Endometrial microvascular endothelial cells (primary cell): ENCODE measurements around the gene ABCB11. TPM values are rescaled to one million over a fixed set of nuclear protein-coding genes. Genes with fewer than 3 reads are reported as not detected.
"Not testable (repeated sequence)": the region's sequence is repeated elsewhere in the genome, so short reads cannot be mapped to it uniquely, and the experiment has no call there.

Experiments used
- in situ Hi-C: cut with HindIII; loops from 2 replicates; pipeline ENCODE4 v1.10.0; 2017; ENCODE audit warnings: low sequenced_read_pairs, low pct_unique_long_range_greater_than_20kb; ENCODE audit errors: inconsistent ontology term
- total RNA-seq: library from RNA; depleted of rRNA; stranded (reverse); fragments of >200 nt; gene quantifications from one replicate; pipeline ENCODE4 v1.2.3, GENCODE V29; 2015; ENCODE audit errors: inconsistent ontology term

ABCB11 gene
- total RNA-seq, 1 donor from 2014 or later, result not detected

- in situ Hi-C loops, result no loop called here
Observed at GRCh38 chr2:169012812-169013627, 18.1 kb downstream of the ABCB11 start.

- in situ Hi-C loops, result not testable (repeated sequence)
Observed at GRCh38 chr2:169012191-169012792, 18.8 kb downstream of the ABCB11 start.

- in situ Hi-C loops, result no loop called here
Observed at GRCh38 chr2:169011698-169012097, 19.4 kb downstream of the ABCB11 start.

- in situ Hi-C loops, result no loop called here
Observed at GRCh38 chr2:169010633-169011460, 20.3 kb downstream of the ABCB11 start.

- in situ Hi-C loops, result no loop called here
Observed at GRCh38 chr2:169009865-169010579, 21.1 kb downstream of the ABCB11 start.

- in situ Hi-C loops, result no loop called here
Observed at GRCh38 chr2:169007941-169008340, 23.2 kb downstream of the ABCB11 start.

GRCh38 chr2:169007356-169007755 lies 23.8 kb downstream of the ABCB11 start:
- in situ Hi-C loops, result no loop called here

- in situ Hi-C loops, result no loop called here
Observed at GRCh38 chr2:169006665-169007064, 24.5 kb downstream of the ABCB11 start.

- in situ Hi-C loops, result no loop called here
Observed at GRCh38 chr2:169005994-169006393, 25.1 kb downstream of the ABCB11 start.

GRCh38 chr2:169005080-169005598 lies 26.0 kb downstream of the ABCB11 start:
- in situ Hi-C loops, result no loop called here

GRCh38 chr2:169002161-169002738 lies 28.9 kb downstream of the ABCB11 start:
- in situ Hi-C loops, result no loop called here

GRCh38 chr2:169001116-169001815 lies 29.9 kb downstream of the ABCB11 start:
- in situ Hi-C loops, result no loop called here

- in situ Hi-C loops, result no loop called here
Observed at GRCh38 chr2:168999668-169000213, 31.4 kb downstream of the ABCB11 start.

GRCh38 chr2:168998609-168999211 lies 32.4 kb downstream of the ABCB11 start:
- in situ Hi-C loops, result no loop called here

GRCh38 chr2:168997794-168998193 lies 33.3 kb downstream of the ABCB11 start:
- in situ Hi-C loops, result no loop called here

GRCh38 chr2:168997118-168997521 lies 34.0 kb downstream of the ABCB11 start:
- in situ Hi-C loops, result no loop called here

GRCh38 chr2:168995744-168996143 lies 35.4 kb downstream of the ABCB11 start:
- in situ Hi-C loops, result no loop called here
